Measurements from ENCODE around the gene TAPBP.

DNA sequence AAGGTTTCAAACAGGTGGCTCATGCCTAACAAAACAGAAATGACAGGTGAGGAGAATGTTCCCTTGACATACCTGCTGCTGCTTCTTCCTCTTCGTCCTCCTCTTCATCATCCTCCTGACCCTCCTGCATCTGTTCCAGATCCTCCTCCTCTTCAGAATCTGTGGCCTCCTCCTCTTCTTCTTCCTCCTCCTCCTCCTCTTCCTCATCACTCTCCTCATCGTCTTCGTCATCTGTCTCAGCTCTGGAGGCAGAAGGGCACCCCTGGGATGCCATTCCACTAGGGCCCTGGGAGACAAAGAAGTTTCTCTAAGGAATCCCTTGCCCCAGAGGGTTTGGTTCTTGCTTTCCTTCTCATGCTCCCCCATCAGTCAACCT is 6.0 kb upstream of the TAPBP start:
- TF ChIP-seq, protein P1, sequence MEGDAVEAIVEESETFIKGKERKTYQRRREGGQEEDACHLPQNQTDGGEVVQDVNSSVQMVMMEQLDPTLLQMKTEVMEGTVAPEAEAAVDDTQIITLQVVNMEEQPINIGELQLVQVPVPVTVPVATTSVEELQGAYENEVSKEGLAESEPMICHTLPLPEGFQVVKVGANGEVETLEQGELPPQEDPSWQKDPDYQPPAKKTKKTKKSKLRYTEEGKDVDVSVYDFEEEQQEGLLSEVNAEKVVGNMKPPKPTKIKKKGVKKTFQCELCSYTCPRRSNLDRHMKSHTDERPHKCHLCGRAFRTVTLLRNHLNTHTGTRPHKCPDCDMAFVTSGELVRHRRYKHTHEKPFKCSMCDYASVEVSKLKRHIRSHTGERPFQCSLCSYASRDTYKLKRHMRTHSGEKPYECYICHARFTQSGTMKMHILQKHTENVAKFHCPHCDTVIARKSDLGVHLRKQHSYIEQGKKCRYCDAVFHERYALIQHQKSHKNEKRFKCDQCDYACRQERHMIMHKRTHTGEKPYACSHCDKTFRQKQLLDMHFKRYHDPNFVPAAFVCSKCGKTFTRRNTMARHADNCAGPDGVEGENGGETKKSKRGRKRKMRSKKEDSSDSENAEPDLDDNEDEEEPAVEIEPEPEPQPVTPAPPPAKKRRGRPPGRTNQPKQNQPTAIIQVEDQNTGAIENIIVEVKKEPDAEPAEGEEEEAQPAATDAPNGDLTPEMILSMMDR (conservative IDR thresholded peaks at IDR 0.05 in 1 of 2, IDR thresholded peaks at IDR 0.05 in 1 of 2; ENCODE audit: low read depth in 1 of 2, low read length in 2 of 2) = no peak
- TF ChIP-seq EZH2 (IDR thresholded peaks at IDR 0.05; ENCODE audit: low read length, missing control alignments) = no peak

Measured in fibroblast of lung (primary cell).